SIG-M5 (cell line): ENCODE data around the gene CDH7.

Experiments
- DNase-seq: peaks from one replicate; lab custom pipeline; 2025; lab: John Stamatoyannopoulos, UW

Gene CDH7, protein sequence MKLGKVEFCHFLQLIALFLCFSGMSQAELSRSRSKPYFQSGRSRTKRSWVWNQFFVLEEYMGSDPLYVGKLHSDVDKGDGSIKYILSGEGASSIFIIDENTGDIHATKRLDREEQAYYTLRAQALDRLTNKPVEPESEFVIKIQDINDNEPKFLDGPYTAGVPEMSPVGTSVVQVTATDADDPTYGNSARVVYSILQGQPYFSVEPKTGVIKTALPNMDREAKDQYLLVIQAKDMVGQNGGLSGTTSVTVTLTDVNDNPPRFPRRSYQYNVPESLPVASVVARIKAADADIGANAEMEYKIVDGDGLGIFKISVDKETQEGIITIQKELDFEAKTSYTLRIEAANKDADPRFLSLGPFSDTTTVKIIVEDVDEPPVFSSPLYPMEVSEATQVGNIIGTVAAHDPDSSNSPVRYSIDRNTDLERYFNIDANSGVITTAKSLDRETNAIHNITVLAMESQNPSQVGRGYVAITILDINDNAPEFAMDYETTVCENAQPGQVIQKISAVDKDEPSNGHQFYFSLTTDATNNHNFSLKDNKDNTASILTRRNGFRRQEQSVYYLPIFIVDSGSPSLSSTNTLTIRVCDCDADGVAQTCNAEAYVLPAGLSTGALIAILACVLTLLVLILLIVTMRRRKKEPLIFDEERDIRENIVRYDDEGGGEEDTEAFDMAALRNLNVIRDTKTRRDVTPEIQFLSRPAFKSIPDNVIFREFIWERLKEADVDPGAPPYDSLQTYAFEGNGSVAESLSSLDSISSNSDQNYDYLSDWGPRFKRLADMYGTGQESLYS

GRCh38 chr18:65750389-65751154 is at the start of gene CDH7:
CDH7 (plus strand) TSS chr18:65751012; CDS start chr18:65762843, 11,831 bp downstream.
- DNase-seq = no peak

DNA sequence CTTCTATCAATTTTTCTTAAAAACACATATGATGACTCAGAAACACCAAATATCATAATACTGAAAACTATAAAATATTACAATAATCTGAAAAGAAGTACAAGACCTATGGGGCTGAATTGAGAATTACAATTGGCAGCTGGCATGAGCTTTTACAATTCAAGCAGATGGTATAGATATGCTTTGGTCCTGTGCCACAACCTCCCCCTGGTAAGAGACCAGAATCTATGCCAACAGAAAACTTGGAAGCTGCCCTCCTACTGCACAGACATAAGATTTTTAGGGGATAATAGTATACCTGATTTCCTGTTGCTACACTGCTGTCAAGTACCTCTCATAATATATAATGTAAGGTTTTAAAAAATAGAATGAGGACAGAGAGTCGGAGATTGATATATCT is 46.8 kb upstream of the CDH7 start:
- DNase-seq = no peak

DNA sequence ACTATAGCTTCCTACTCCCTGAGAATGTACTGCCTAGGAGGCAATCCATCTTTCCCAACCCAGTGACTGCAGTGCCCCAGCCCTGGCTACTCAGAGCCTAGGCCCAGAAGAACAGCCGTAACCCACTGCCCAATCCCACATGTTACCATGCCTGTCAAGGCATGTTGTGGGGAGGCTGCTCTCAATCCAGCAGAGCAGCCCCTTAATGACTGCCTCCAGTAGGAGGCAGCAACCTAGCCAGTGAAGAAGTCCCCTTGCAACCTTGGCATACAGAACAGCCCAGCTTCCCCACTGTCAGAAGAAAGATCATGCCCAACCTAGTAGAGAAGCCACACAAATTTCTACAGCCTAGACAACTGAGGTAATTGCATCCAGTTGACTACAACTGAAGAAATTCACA is 44.2 kb upstream of the CDH7 start:
- no peak for DNase-seq

GRCh38 chr18:65711493-65711892 is 39.3 kb upstream of the CDH7 start:
- no peak for DNase-seq

DNA sequence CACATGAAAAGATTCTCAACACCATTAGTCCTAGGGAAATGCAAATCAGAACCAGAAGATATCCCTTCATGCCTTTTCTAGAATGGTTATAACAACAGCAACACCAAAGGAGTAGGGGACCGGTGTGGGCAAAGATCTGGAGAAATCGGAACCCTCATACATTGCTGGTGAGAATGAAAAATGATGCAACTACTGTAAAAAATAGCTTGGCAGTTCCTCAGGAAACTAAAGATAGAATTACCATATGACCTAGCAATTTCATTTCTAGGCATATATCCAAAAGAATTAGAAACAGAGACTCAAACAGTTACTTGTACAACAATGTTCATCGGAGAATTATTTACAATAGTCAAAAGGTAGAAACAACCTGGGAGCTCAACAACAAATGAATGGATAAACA is 29.2 kb upstream of the CDH7 start:
- peak; percentile 9 for DNase-seq

- DNase-seq = no peak
These were observed 25.4 kb upstream of the CDH7 start for GRCh38 chr18:65725251-65726050.

GRCh38 chr18:65735155-65735554 is 15.7 kb upstream of the CDH7 start:
- DNase-seq = no peak

- no peak for DNase-seq
These were observed 13.3 kb upstream of the CDH7 start for GRCh38 chr18:65737471-65737955.

- no peak for DNase-seq
These were observed 3.9 kb upstream of the CDH7 start for GRCh38 chr18:65746936-65747335.

- no peak for DNase-seq
These were observed 2.5 kb upstream of the CDH7 start for GRCh38 chr18:65748321-65748720.

DNA sequence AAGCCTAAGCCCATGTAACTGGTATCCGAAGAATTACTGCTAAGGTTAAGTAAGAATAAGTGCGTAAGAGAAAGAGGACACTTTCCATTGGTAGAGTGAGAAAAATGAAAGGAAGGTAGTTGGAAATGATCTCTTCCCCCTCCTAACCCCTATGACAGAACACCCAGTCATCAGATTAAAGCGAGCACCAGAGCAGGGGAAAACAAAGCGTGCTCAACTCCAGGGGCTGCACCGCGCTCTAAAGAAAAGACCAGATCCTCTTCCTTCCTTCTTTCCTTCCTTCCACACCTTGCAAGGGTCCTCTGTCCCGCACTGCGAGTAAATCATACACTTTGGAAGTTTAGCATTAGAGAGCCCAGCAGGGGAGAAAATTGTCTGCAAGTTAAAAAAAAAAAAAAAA is 971 bp upstream of the CDH7 start:
- DNase-seq = no peak

- DNase-seq = no peak
These were observed 608 bp downstream of the CDH7 start for GRCh38 chr18:65751155-65752085.

GRCh38 chr18:65752625-65753325 is 2.0 kb downstream of the CDH7 start:
- DNase-seq = no peak

GRCh38 chr18:65753520-65753919 is 2.7 kb downstream of the CDH7 start:
- DNase-seq = no peak

DNA sequence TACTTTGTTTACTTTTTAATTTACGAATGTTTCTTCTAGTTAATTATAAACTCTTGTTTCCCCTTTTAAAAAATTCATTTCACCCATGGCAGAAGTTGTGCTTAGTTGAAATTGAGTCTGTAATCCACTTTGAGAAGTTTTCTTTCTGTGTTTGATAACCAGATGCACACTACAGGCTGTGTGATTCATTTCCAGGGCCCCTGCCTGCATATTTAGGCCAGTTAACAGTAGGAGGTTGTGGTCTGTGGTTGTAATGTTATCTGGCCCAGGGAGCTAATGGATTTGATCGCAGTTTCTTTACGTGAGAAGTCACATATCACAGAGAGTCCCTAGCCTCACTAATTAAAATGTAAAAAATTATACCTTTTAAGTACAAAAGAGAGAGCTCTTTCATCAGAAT is 3.3 kb downstream of the CDH7 start:
- DNase-seq = peak; percentile 18

DNA sequence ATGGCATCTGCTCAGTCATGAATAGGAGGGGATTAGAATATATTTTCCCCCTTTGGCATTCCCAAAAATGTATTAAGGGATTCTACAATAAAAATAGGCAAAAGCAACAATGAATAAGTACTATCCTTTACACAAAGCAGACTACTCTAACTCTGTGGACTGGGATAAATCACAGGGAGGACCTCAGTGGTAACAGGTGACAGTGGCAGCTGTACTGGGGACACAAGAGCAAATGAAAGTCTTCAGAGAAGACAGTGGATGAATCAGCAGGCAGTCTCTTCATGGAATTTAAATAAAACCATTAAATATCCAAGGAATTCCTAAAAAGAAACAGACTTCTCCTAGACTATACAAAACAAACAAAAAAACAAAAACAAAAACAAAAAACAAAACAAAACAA is 4.8 kb downstream of the CDH7 start:
- DNase-seq = no peak

GRCh38 chr18:65760457-65760856 is 9.6 kb downstream of the CDH7 start:
- no peak for DNase-seq

DNA sequence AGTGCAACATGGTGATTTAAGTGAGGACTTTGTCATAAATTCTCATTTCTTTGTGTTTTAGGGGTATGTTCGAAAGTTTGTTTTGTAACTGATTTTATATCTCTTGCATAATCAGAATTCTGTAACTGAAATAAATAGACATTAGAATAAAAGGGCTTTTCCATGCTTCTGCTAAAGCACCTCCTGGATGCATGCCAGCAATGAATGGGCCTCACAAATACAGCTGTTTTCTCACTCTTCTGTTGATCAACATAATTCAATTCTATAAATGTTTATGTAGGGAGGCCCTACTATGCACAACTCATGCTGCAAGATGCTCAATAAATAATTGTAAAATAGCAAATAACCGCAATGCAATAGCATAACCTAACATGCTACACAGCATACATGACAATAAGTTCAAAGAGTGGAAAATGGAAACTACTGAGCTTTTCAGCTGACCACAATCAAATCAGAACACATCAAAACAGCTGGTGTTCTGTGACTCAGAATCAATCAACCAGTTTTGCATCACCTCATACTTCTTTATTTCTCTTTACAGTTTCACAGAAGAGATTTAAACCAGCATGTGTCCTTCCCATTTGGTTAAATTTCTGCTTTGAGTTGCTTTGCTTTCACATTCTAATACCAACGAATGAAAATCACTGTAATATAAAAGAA is 11.0 kb downstream of the CDH7 start:
- DNase-seq = no peak

GRCh38 chr18:65762556-65762955 is 11.7 kb downstream of the CDH7 start:
- no peak for DNase-seq
